Activated naive CD4-positive, alpha-beta T cell treated with anti-CD3 and anti-CD28 coated beads, Interleukin-2, amount 50 U/mL, for 24 hours (primary cell): ENCODE results near the gene OGN.

ENCODE experiments used
- H3K27ac Mint-ChIP-seq: one replicate; pipeline ENCODE4 v1.8.0; 2021; ENCODE audit warnings: mild to moderate bottlenecking, mixed read lengths
- H3K27me3 Mint-ChIP-seq: one replicate; pipeline ENCODE4 v1.8.0; 2021; ENCODE audit warnings: mixed read lengths
- H3K36me3 Mint-ChIP-seq: one replicate; pipeline ENCODE4 v1.8.0; 2021; ENCODE audit warnings: mixed read lengths
- H3K4me1 Mint-ChIP-seq: one replicate; pipeline ENCODE4 v1.8.0; 2021; ENCODE audit warnings: mixed read lengths
- H3K4me3 Mint-ChIP-seq: one replicate; pipeline ENCODE4 v1.8.0; 2021; ENCODE audit warnings: mild to moderate bottlenecking, mixed read lengths
- H3K9me3 Mint-ChIP-seq: one replicate; pipeline ENCODE4 v1.8.0; 2021; ENCODE audit warnings: mixed read lengths

Gene OGN

GRCh38 chr9:92333282-92333634, 71.1 kb downstream of the OGN start:
- Mint-ChIP-seq H3K27ac (no peak overlapping the region), H3K27me3 (no peaks in the 10 kb centered on the region), H3K36me3 (peaks cover 8% of the 10 kb centered on the region), H3K9me3 (no peaks in the 10 kb centered on the region), H3K4me1 (no peaks in the 10 kb centered on the region), H3K4me3 (no peak overlapping the region)
